Choroid plexus epithelial cell (primary cell): ENCODE measurements around the gene TDRD9.

ENCODE experiments used
- DNase-seq: peaks from one replicate; pipeline ENCODE4 v3.0.0-alpha.2; 2010; ENCODE audit warnings: low read depth
- H3K4me3 ChIP-seq: 2 replicates; pipeline ENCODE4 v1.5.1; 2011; ENCODE audit warnings: low read depth, mild to moderate bottlenecking, control low read depth, low read length, moderate library complexity
- CTCF ChIP-seq: conservative IDR thresholded peaks from 2 replicates; pipeline ENCODE4 v1.5.1; 2011; ENCODE audit warnings: low read depth, mild to moderate bottlenecking, control low read depth, inconsistent platforms, low read length, moderate library complexity

The TDRD9 gene

GRCh38 chr14:103946975-103947374 is 18.7 kb downstream of the TDRD9 start:
- no peak for TF ChIP-seq CTCF
- DNase-seq = no peak
- no peak overlapping the region for H3K4me3 ChIP-seq

GRCh38 chr14:103948442-103948841 is 20.2 kb downstream of the TDRD9 start:
- no peak for DNase-seq
- no peak for TF ChIP-seq CTCF
- no peak overlapping the region for H3K4me3 ChIP-seq

- TF ChIP-seq CTCF = no peak
- H3K4me3 ChIP-seq = no peak overlapping the region
- DNase-seq = peak; percentile 40
These were observed 21.0 kb downstream of the TDRD9 start for GRCh38 chr14:103949131-103949790.

- no peak overlapping the region for H3K4me3 ChIP-seq
- no peak for TF ChIP-seq CTCF
- DNase-seq = peak; percentile 4
These were observed 32.3 kb downstream of the TDRD9 start for GRCh38 chr14:103960457-103961055.

- DNase-seq = no peak
- TF ChIP-seq CTCF = no peak
- no peak overlapping the region for H3K4me3 ChIP-seq
These were observed 33.8 kb downstream of the TDRD9 start for GRCh38 chr14:103961928-103962578.

GRCh38 chr14:103966631-103967030 is 38.4 kb downstream of the TDRD9 start:
- DNase-seq = no peak
- H3K4me3 ChIP-seq = no peak overlapping the region
- no peak for TF ChIP-seq CTCF

- TF ChIP-seq CTCF = no peak
- no peak overlapping the region for H3K4me3 ChIP-seq
- DNase-seq = no peak
These were observed 41.7 kb downstream of the TDRD9 start for GRCh38 chr14:103969961-103970360.
